ENCODE data around the gene IPMK.

DNA sequence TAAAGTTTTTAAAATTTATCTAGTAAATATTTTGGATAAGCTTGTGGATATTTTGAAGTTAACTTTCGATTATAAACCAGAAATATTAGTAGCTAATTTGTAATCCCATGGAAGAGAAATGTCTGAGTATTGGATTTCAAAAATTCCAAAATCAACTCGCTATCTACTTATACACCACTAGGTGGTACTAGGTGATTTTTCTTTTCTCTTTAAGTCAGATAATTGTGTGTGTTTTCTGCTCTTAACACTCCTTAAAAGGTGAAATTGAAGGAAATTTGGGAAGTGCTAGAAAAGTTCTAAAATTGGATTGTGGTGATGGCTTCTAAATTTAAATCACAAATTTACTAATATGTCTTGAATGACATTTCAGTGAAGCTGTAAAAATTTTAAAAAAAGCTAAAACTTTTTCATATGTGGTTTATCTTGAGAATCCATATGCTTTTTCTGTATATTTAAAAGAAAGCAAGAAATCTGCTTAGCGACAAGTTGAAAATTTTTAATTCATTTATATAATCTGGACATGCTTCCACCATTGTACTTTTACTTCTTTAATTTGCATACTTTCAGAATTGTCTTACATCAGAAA lies 90.2 kb downstream of the IPMK start:
- TF ChIP-seq, protein P1, sequence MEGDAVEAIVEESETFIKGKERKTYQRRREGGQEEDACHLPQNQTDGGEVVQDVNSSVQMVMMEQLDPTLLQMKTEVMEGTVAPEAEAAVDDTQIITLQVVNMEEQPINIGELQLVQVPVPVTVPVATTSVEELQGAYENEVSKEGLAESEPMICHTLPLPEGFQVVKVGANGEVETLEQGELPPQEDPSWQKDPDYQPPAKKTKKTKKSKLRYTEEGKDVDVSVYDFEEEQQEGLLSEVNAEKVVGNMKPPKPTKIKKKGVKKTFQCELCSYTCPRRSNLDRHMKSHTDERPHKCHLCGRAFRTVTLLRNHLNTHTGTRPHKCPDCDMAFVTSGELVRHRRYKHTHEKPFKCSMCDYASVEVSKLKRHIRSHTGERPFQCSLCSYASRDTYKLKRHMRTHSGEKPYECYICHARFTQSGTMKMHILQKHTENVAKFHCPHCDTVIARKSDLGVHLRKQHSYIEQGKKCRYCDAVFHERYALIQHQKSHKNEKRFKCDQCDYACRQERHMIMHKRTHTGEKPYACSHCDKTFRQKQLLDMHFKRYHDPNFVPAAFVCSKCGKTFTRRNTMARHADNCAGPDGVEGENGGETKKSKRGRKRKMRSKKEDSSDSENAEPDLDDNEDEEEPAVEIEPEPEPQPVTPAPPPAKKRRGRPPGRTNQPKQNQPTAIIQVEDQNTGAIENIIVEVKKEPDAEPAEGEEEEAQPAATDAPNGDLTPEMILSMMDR (conservative IDR thresholded peaks at IDR 0.05): peak; percentile 91
- no peak for TF ChIP-seq EZH2 (IDR thresholded peaks at IDR 0.05; ENCODE audit: low read depth)
